ENCODE measurements around the gene COPRS. TPM values are rescaled to one million over a fixed set of nuclear protein-coding genes. Genes with fewer than 3 reads are reported as not detected.

COPRS gene
- polyA plus RNA-seq: 10 to 100 TPM; 12.7 to 33.7 (median 32.2) TPM
- long read RNA-seq, donor 1: 0 reads
- long read RNA-seq, donor 2, transcript COPRS-201 (4 exons, 968 nt): major isoform, 11 of 11 reads
- long read RNA-seq, donor 2, partial matches to known transcripts: 0 of 11 reads
- long read RNA-seq, donor 2, other reads (novel, unspliced or antisense): 0 of 11 reads
- long read RNA-seq, donor 3, transcript COPRS-201 (4 exons, 968 nt): major isoform, 16 of 21 reads
- long read RNA-seq, donor 3, partial matches to known transcripts: 5 of 21 reads
- long read RNA-seq, donor 3, other reads (novel, unspliced or antisense): 0 of 21 reads
- long read RNA-seq, donor 4, partial matches to known transcripts: 0 of 1 reads
- long read RNA-seq, donor 4, other reads (novel, unspliced or antisense): 0 of 1 reads
- long read RNA-seq, donor 5, partial matches to known transcripts: 0 of 3 reads
- long read RNA-seq, donor 5, other reads (novel, unspliced or antisense): 0 of 3 reads
- long read RNA-seq, donor 6, transcript COPRS-201 (4 exons, 968 nt): major isoform, 16 of 22 reads
- long read RNA-seq, donor 6, partial matches to known transcripts: 6 of 22 reads
- long read RNA-seq, donor 6, other reads (novel, unspliced or antisense): 0 of 22 reads
- long read RNA-seq, donor 7, transcript COPRS-201 (4 exons, 968 nt): major isoform, 42 of 64 reads
- long read RNA-seq, donor 7, partial matches to known transcripts: 21 of 64 reads
- long read RNA-seq, donor 7, other reads (novel, unspliced or antisense): 0 of 64 reads
- long read RNA-seq, donor 8, partial matches to known transcripts: 0 of 1 reads
- long read RNA-seq, donor 8, other reads (novel, unspliced or antisense): 0 of 1 reads
- long read RNA-seq, donor 9, partial matches to known transcripts: 0 of 4 reads
- long read RNA-seq, donor 9, other reads (novel, unspliced or antisense): 0 of 4 reads
- long read RNA-seq, donor 10, transcript COPRS-201 (4 exons, 968 nt): major isoform, 25 of 32 reads
- long read RNA-seq, donor 10, partial matches to known transcripts: 7 of 32 reads
- long read RNA-seq, donor 10, other reads (novel, unspliced or antisense): 0 of 32 reads

DNA sequence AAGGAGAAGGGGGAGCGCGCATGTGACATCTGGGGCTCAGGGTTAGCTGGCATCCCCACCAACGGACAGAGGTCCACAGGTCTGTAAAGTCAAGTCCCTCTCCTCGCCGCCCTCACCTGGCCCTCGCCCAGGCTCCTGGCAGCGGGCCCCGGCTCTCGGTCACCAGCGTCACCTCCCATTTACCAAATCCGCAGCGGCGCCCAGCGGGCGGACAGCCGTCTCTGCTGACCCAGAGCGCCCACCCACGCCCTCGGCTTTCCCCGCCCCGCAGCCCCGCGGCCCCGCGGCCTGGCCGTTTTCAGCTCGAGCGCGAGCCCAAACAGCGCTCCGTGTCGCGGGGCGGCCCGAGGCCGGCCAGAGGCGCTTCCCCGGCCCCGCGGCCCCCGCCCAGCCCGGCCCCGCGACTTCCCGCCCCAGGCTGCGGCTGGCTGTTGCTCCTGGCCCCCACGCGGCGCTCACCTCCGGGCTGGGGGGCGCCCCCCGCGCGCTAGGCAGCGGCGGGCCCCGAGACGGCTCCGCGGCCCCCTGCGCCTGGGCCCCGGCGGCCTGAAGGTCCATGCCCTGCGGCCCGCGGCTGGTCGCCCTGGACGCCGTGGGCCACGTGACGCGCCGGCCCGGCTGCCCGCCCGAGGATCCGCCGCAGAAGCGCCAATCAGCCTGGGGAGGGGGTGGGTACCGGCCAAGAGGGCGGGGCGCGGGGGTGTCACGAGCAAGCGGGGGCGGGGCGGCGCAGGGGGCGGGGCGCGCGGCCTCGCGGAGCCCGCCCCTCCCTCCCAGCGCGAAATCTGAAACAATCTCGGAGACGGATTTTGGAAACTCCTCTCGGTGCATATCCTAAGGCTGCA lies at the start of gene COPRS:
Gene COPRS, minus strand, starts transcription at position 603 of the 845 bp plus-strand sequence. Its CDS starts 45 bp downstream, at position 558.
- peak within 1 kb of the TSS; percentile 34 to 45 (median 44) for H3K27ac ChIP-seq (ENCODE audit: low read depth in 1 of 3, low read length in 2 of 3)
- WGBS, 3 donors: 0% methylated on average over 43 to 100 of the region's 100 CpGs
- no peaks in the 10 kb centered on the region for H3K27me3 ChIP-seq (ENCODE audit: control insufficient read depth in 3 of 3, insufficient read depth in 3 of 3, low read length in 3 of 3)
- H3K4me3 ChIP-seq (ENCODE audit: low read depth in 1 of 3, low read length in 3 of 3): peak within 1 kb of the TSS; percentile 72 to 88 (median 78)
- H3K4me1 ChIP-seq (ENCODE audit: control insufficient read depth in 3 of 3, insufficient read depth in 2 of 3, low read depth in 1 of 3, low read length in 2 of 3): peaks cover 0 to 8% (median 2%) of the 10 kb centered on the region in 3 donors
- DNase-seq (peak; percentile 84 to 88), FAIRE-seq (no peak)
- no peaks in the 10 kb centered on the region for H3K9me3 ChIP-seq (ENCODE audit: control insufficient read depth in 2 of 2, insufficient read depth in 1 of 2, low read depth in 1 of 2, low read length in 1 of 2)
- H3K36me3 ChIP-seq (ENCODE audit: control insufficient read depth in 3 of 3, insufficient read depth in 2 of 3, low read depth in 1 of 3, low read length in 3 of 3): peaks cover 0 to 25% (median 9%) of the 10 kb centered on the region in 3 donors

GRCh38 chr17:31908386-31908785 lies 49.3 kb upstream of the COPRS start:
- DNase-seq (no peak), FAIRE-seq (no peak)
- H3K27ac ChIP-seq (ENCODE audit: low read depth in 1 of 3, low read length in 2 of 3): no peak overlapping the region
- H3K9me3 ChIP-seq (ENCODE audit: control insufficient read depth in 2 of 2, insufficient read depth in 1 of 2, low read depth in 1 of 2, low read length in 1 of 2): no peaks in the 10 kb centered on the region
- H3K36me3 ChIP-seq (ENCODE audit: control insufficient read depth in 3 of 3, insufficient read depth in 2 of 3, low read depth in 1 of 3, low read length in 3 of 3): no peaks in the 10 kb centered on the region
- no peaks in the 10 kb centered on the region for H3K4me1 ChIP-seq (ENCODE audit: control insufficient read depth in 3 of 3, insufficient read depth in 2 of 3, low read depth in 1 of 3, low read length in 2 of 3)
- no peak overlapping the region for H3K4me3 ChIP-seq (ENCODE audit: low read depth in 1 of 3, low read length in 3 of 3)
- H3K27me3 ChIP-seq (ENCODE audit: control insufficient read depth in 3 of 3, insufficient read depth in 3 of 3, low read length in 3 of 3): peaks cover 0 to 2% (median 0%) of the 10 kb centered on the region in 3 donors

DNA sequence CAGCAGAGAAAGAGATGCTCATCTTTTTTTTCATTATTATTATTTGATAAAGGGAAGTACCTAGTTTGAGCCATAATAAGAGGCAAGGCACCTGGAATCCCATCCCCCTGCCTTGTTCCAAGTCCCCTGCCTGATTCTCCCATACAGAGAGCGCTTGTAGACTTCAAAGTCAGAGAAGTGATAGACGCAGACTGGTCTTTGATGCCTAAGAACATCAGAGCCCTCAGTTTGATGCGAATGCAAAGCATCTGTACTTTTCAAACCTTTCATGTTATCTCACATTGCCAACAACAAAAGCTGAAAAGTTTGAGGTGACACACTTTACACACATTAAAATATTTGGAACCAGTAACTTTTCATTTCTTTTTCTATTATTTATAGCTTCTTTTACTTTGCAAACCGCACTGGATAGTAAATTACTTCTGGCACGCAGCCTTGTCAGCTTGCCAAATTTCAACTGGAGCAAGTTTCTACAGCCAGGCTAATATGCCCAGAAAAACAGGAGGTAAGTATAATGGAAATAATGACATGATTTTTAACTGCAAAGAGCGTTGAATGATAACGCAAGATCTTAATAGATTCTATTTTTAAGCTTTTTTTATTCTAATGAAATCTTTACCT lies 48.4 kb upstream of the COPRS start:
- Histone ChIP-seq H3K4me3 (ENCODE audit: low read depth in 1 of 3, low read length in 3 of 3) (no peak overlapping the region), H3K27ac (ENCODE audit: low read depth in 1 of 3, low read length in 2 of 3) (no peak overlapping the region), H3K9me3 (ENCODE audit: control insufficient read depth in 2 of 2, insufficient read depth in 1 of 2, low read depth in 1 of 2, low read length in 1 of 2) (no peaks in the 10 kb centered on the region), H3K4me1 (ENCODE audit: control insufficient read depth in 3 of 3, insufficient read depth in 2 of 3, low read depth in 1 of 3, low read length in 2 of 3) (no peaks in the 10 kb centered on the region), H3K36me3 (ENCODE audit: control insufficient read depth in 3 of 3, insufficient read depth in 2 of 3, low read depth in 1 of 3, low read length in 3 of 3) (no peaks in the 10 kb centered on the region), H3K27me3 (ENCODE audit: control insufficient read depth in 3 of 3, insufficient read depth in 3 of 3, low read length in 3 of 3) (peaks cover 0 to 2% (median 0%) of the 10 kb centered on the region in 3 donors)
- peak in 1 of 2 donors; percentile 20 for DNase-seq
- FAIRE-seq: peak; percentile 10
- WGBS, 3 donors: 4 to 8% (median 7%) methylated on average over 7 of the region's 7 CpGs

DNA sequence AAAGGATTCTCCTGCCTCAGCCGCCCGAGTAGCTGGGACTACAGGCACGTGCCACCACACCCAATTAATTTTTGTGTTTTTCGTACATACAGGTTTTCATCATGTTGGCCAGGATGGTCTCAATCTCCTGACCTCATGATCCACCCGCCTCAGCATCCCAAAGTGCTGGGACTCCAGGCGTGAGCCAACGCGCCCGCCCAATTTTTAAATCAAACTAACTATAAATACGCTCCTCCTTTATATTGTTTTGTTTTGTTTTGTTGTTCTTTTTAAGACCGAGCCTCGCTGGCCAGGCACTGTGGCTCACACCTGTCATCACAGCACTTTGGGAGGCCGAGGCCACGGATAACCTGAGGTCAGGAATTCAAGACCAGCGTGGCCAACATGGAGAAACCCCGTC lies 44.4 kb upstream of the COPRS start:
- H3K27me3 ChIP-seq (ENCODE audit: control insufficient read depth in 3 of 3, insufficient read depth in 3 of 3, low read length in 3 of 3): no peaks in the 10 kb centered on the region
- no peak overlapping the region for H3K27ac ChIP-seq (ENCODE audit: low read depth in 1 of 3, low read length in 2 of 3)
- H3K4me1 ChIP-seq (ENCODE audit: control insufficient read depth in 3 of 3, insufficient read depth in 2 of 3, low read depth in 1 of 3, low read length in 2 of 3): peaks cover 0 to 4% (median 0%) of the 10 kb centered on the region in 3 donors
- H3K9me3 ChIP-seq (ENCODE audit: control insufficient read depth in 2 of 2, insufficient read depth in 1 of 2, low read depth in 1 of 2, low read length in 1 of 2): no peaks in the 10 kb centered on the region
- 94 to 96% (median 94%) methylated on average over 16 of the region's 16 CpGs for WGBS, 3 donors
- DNase-seq (no peak), FAIRE-seq (no peak)
- no peak overlapping the region for H3K4me3 ChIP-seq (ENCODE audit: low read depth in 1 of 3, low read length in 3 of 3)
- peaks cover 2 to 13% (median 3%) of the 10 kb centered on the region in 3 donors for H3K36me3 ChIP-seq (ENCODE audit: control insufficient read depth in 3 of 3, insufficient read depth in 2 of 3, low read depth in 1 of 3, low read length in 3 of 3)

DNA sequence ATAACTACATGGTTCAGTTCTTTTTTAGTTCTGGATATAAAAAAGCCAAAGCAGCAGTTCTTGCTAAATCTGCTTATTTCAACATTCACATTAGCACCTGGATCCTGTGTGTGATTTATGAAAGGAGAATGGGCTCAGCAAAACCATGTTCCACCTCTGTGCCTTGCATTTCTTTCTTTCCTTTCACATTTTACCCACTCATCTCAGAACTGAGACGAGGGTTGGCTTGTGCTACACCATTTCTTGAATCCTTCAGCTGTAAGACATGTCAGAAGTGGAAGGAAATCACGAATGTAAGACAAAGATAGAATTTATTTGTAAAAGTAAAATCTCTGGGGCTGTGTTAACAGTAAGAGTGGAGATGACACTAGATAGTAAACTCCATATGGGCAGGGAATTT lies 43.6 kb upstream of the COPRS start:
- Histone ChIP-seq H3K4me1 (ENCODE audit: control insufficient read depth in 3 of 3, insufficient read depth in 2 of 3, low read depth in 1 of 3, low read length in 2 of 3) (peaks cover 0 to 4% (median 0%) of the 10 kb centered on the region in 3 donors), H3K27ac (ENCODE audit: low read depth in 1 of 3, low read length in 2 of 3) (no peak overlapping the region), H3K36me3 (ENCODE audit: control insufficient read depth in 3 of 3, insufficient read depth in 2 of 3, low read depth in 1 of 3, low read length in 3 of 3) (peaks cover 3 to 17% (median 5%) of the 10 kb centered on the region in 3 donors), H3K9me3 (ENCODE audit: control insufficient read depth in 2 of 2, insufficient read depth in 1 of 2, low read depth in 1 of 2, low read length in 1 of 2) (no peaks in the 10 kb centered on the region), H3K27me3 (ENCODE audit: control insufficient read depth in 3 of 3, insufficient read depth in 3 of 3, low read length in 3 of 3) (no peaks in the 10 kb centered on the region), H3K4me3 (ENCODE audit: low read depth in 1 of 3, low read length in 3 of 3) (no peak overlapping the region)
- WGBS, 3 donors: 50 to 72% (median 64%) methylated on average over 2 of the region's 2 CpGs
- DNase-seq: no peak
- FAIRE-seq: no peak

- Histone ChIP-seq H3K27me3 (ENCODE audit: control insufficient read depth in 3 of 3, insufficient read depth in 3 of 3, low read length in 3 of 3) (no peaks in the 10 kb centered on the region), H3K4me1 (ENCODE audit: control insufficient read depth in 3 of 3, insufficient read depth in 2 of 3, low read depth in 1 of 3, low read length in 2 of 3) (peaks cover 0 to 4% (median 0%) of the 10 kb centered on the region in 3 donors), H3K4me3 (ENCODE audit: low read depth in 1 of 3, low read length in 3 of 3) (peak overlapping the region; percentile 50 to 92 (median 70)), H3K9me3 (ENCODE audit: control insufficient read depth in 2 of 2, insufficient read depth in 1 of 2, low read depth in 1 of 2, low read length in 1 of 2) (no peaks in the 10 kb centered on the region), H3K27ac (ENCODE audit: low read depth in 1 of 3, low read length in 2 of 3) (peak overlapping the region; percentile 74 to 88 (median 84)), H3K36me3 (ENCODE audit: control insufficient read depth in 3 of 3, insufficient read depth in 2 of 3, low read depth in 1 of 3, low read length in 3 of 3) (peaks cover 5 to 33% (median 5%) of the 10 kb centered on the region in 3 donors)
- FAIRE-seq (no peak), DNase-seq (peak; percentile 22 to 57)
- WGBS, 3 donors: 1 to 7% (median 6%) methylated on average over 5 of the region's 5 CpGs
Observed at GRCh38 chr17:31900877-31901276, 41.8 kb upstream of the COPRS start.

GRCh38 chr17:31888124-31888523 lies 29.1 kb upstream of the COPRS start:
- WGBS, 3 donors: 82 to 91% (median 87%) methylated on average over 4 of the region's 4 CpGs
- H3K27ac ChIP-seq (ENCODE audit: low read depth in 1 of 3, low read length in 2 of 3): no peak overlapping the region

More at GRCh38 chr17:31888124-31888523, 29.1 kb upstream of the COPRS start:
- no peaks in the 10 kb centered on the region for H3K4me1 ChIP-seq (ENCODE audit: control insufficient read depth in 3 of 3, insufficient read depth in 2 of 3, low read depth in 1 of 3, low read length in 2 of 3)
- FAIRE-seq: no peak
- no peaks in the 10 kb centered on the region for H3K9me3 ChIP-seq (ENCODE audit: control insufficient read depth in 2 of 2, insufficient read depth in 1 of 2, low read depth in 1 of 2, low read length in 1 of 2)
- H3K4me3 ChIP-seq (ENCODE audit: low read depth in 1 of 3, low read length in 3 of 3): no peak overlapping the region
- no peaks in the 10 kb centered on the region for H3K27me3 ChIP-seq (ENCODE audit: control insufficient read depth in 3 of 3, insufficient read depth in 3 of 3, low read length in 3 of 3)
- peaks cover 17 to 67% (median 17%) of the 10 kb centered on the region in 3 donors for H3K36me3 ChIP-seq (ENCODE audit: control insufficient read depth in 3 of 3, insufficient read depth in 2 of 3, low read depth in 1 of 3, low read length in 3 of 3)
- DNase-seq: no peak
